ENCODE results near the gene OLIG2. TPM values are rescaled to one million over a fixed set of nuclear protein-coding genes. Genes with fewer than 3 reads are reported as not detected.
A peak's percentile ranks its signal among the peaks of the same experiment; 100 is the strongest.

Gene OLIG2
- total RNA-seq, 1 donor from 2014 or later = 2.5 TPM

- FAIRE-seq (no peak), DNase-seq (ENCODE audit: low read depth) (no peak)
- Histone ChIP-seq H3K4me2 (ENCODE audit: low read length) (no peak overlapping the region), H3K36me3 (ENCODE audit: insufficient read depth, low read length) (no peaks in the 10 kb centered on the region), H3K4me1 (ENCODE audit: insufficient read depth, low read length) (no peaks in the 10 kb centered on the region), H4K20me1 (ENCODE audit: insufficient read depth, low read length) (no peaks in the 10 kb centered on the region), H2AFZ (ENCODE audit: low read depth, low read length) (no peak overlapping the region), H3K9me3 (ENCODE audit: insufficient read depth, low read depth, low read length) (peaks cover 6% of the 10 kb centered on the region), H3K9ac (ENCODE audit: low read length) (no peak overlapping the region), H3K27ac (ENCODE audit: low read depth, low read length) (no peak overlapping the region), H3K27me3 (ENCODE audit: insufficient read depth, low read length) (peaks cover 86% of the 10 kb centered on the region), H3K4me3 (ENCODE audit: insufficient read depth, low read depth, low read length) (no peak overlapping the region), H3K79me2 (ENCODE audit: insufficient read depth, low read length) (no peaks in the 10 kb centered on the region)
- peak overlapping the region; percentile 54 for H3K4me3 Mint-ChIP-seq (ENCODE audit: unreplicated experiment)
- TF ChIP-seq CTCF (IDR thresholded peaks at IDR 0.05; ENCODE audit: insufficient read depth, low read depth, low read length) = no peak
- TF ChIP-seq EZH2 (IDR thresholded peaks at IDR 0.05; ENCODE audit: insufficient read depth, low read length) = no peak
- no peak overlapping the region for H3K27ac Mint-ChIP-seq (ENCODE audit: unreplicated experiment)
- H3K27me3 Mint-ChIP-seq (ENCODE audit: low read depth, unreplicated experiment) = peaks cover 71% of the 10 kb centered on the region
- peaks cover 9% of the 10 kb centered on the region for H3K9me3 Mint-ChIP-seq (ENCODE audit: unreplicated experiment)
- peaks cover 3% of the 10 kb centered on the region for H3K4me1 Mint-ChIP-seq (ENCODE audit: low read depth, unreplicated experiment)
- H3K36me3 Mint-ChIP-seq (ENCODE audit: low read depth, unreplicated experiment) = no peaks in the 10 kb centered on the region
Observed at GRCh38 chr21:33069243-33069642, 43.5 kb downstream of the OLIG2 start.

- Histone ChIP-seq H4K20me1 (ENCODE audit: insufficient read depth, low read length) (no peaks in the 10 kb centered on the region), H3K9me3 (ENCODE audit: insufficient read depth, low read depth, low read length) (peaks cover 6% of the 10 kb centered on the region), H3K27me3 (ENCODE audit: insufficient read depth, low read length) (peaks cover 86% of the 10 kb centered on the region), H3K4me1 (ENCODE audit: insufficient read depth, low read length) (no peaks in the 10 kb centered on the region), H3K27ac (ENCODE audit: low read depth, low read length) (no peak overlapping the region), H2AFZ (ENCODE audit: low read depth, low read length) (no peak overlapping the region), H3K4me2 (ENCODE audit: low read length) (peak overlapping the region; percentile 63), H3K36me3 (ENCODE audit: insufficient read depth, low read length) (no peaks in the 10 kb centered on the region), H3K79me2 (ENCODE audit: insufficient read depth, low read length) (no peaks in the 10 kb centered on the region), H3K9ac (ENCODE audit: low read length) (no peak overlapping the region), H3K4me3 (ENCODE audit: insufficient read depth, low read depth, low read length) (no peak overlapping the region)
- FAIRE-seq (no peak), DNase-seq (ENCODE audit: low read depth) (no peak)
- TF ChIP-seq CTCF (IDR thresholded peaks at IDR 0.05; ENCODE audit: insufficient read depth, low read depth, low read length) (no peak), EZH2 (IDR thresholded peaks at IDR 0.05; ENCODE audit: insufficient read depth, low read length) (no peak)
- Mint-ChIP-seq H3K27ac (ENCODE audit: unreplicated experiment) (no peak overlapping the region), H3K27me3 (ENCODE audit: low read depth, unreplicated experiment) (peaks cover 67% of the 10 kb centered on the region), H3K4me1 (ENCODE audit: low read depth, unreplicated experiment) (peaks cover 3% of the 10 kb centered on the region), H3K9me3 (ENCODE audit: unreplicated experiment) (peaks cover 9% of the 10 kb centered on the region), H3K36me3 (ENCODE audit: low read depth, unreplicated experiment) (no peaks in the 10 kb centered on the region), H3K4me3 (ENCODE audit: unreplicated experiment) (peak overlapping the region; percentile 54)
Observed at GRCh38 chr21:33069645-33069993, 43.9 kb downstream of the OLIG2 start.

GRCh38 chr21:33069994-33070743 is 44.4 kb downstream of the OLIG2 start, which contains the start of gene OLIG1:
TSS of gene OLIG1 (plus strand) at chr21:33070141. CDS start at chr21:33070247, 106 bp downstream.
- Histone ChIP-seq H3K9me3 (ENCODE audit: insufficient read depth, low read depth, low read length) (peaks cover 6% of the 10 kb centered on the region), H3K79me2 (ENCODE audit: insufficient read depth, low read length) (no peaks in the 10 kb centered on the region), H3K4me1 (ENCODE audit: insufficient read depth, low read length) (no peaks in the 10 kb centered on the region), H3K27me3 (ENCODE audit: insufficient read depth, low read length) (peaks cover 86% of the 10 kb centered on the region), H3K9ac (ENCODE audit: low read length) (no peak within 1 kb of the TSS), H2AFZ (ENCODE audit: low read depth, low read length) (no peak within 1 kb of the TSS), H4K20me1 (ENCODE audit: insufficient read depth, low read length) (no peaks in the 10 kb centered on the region), H3K36me3 (ENCODE audit: insufficient read depth, low read length) (no peaks in the 10 kb centered on the region), H3K27ac (ENCODE audit: low read depth, low read length) (no peak within 1 kb of the TSS), H3K4me2 (ENCODE audit: low read length) (peak within 1 kb of the TSS; percentile 78), H3K4me3 (ENCODE audit: insufficient read depth, low read depth, low read length) (no peak within 1 kb of the TSS)
- peaks cover 8% of the 10 kb centered on the region for H3K4me1 Mint-ChIP-seq (ENCODE audit: low read depth, unreplicated experiment)
- H3K9me3 Mint-ChIP-seq (ENCODE audit: unreplicated experiment) = peaks cover 9% of the 10 kb centered on the region
- H3K36me3 Mint-ChIP-seq (ENCODE audit: low read depth, unreplicated experiment) = no peaks in the 10 kb centered on the region
- FAIRE-seq (no peak), DNase-seq (ENCODE audit: low read depth) (peak; percentile 36)
- H3K27ac Mint-ChIP-seq (ENCODE audit: unreplicated experiment) = no peak within 1 kb of the TSS
- TF ChIP-seq CTCF (IDR thresholded peaks at IDR 0.05; ENCODE audit: insufficient read depth, low read depth, low read length) = no peak
- peak; percentile 43 for TF ChIP-seq EZH2 (IDR thresholded peaks at IDR 0.05; ENCODE audit: insufficient read depth, low read length)
- H3K27me3 Mint-ChIP-seq (ENCODE audit: low read depth, unreplicated experiment) = peaks cover 62% of the 10 kb centered on the region
- H3K4me3 Mint-ChIP-seq (ENCODE audit: unreplicated experiment) = peak within 1 kb of the TSS; percentile 71
